A204.1 (cell line): ENCODE data around the gene PIGP.
"Not testable (repeated sequence)": the region's sequence is repeated elsewhere in the genome, so short reads cannot be mapped to it uniquely, and the experiment has no call there.

Source experiments
- FAIRE-seq: peaks from 2 replicates; lab custom pipeline; 2012; peaks lifted over from hg19 to GRCh38; lab: Jason Lieb, UNC

Gene PIGP

DNA sequence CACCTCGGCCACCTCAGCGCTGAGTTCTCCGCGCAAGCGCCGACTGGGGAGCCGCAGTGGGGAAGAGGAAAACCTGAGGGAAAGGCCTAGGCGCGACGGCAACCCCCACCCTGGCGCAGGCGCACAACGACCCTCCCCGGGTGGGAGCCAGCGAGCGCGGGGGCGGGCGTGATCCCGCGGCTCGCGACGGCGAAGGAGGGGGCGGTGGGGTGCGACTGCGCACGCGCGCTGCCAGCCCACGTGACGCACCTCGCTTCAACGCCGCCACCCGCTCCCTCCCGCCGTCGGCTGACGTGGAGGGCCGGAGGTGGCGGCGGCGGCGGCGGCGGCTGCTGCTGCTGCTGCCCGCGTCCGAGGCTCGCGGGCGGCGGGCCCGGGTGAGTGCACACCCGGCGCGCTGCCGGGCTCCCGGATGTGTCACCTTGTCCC, at the start of gene PIGP, which contains the start of gene TTC3:
TSS of gene PIGP (minus strand) at position 84 of the 429 bp plus-strand sequence. CDS start 556 bp downstream, outside the sequence.
TSS of gene TTC3 (plus strand) at position 267 of the 429 bp plus-strand sequence. CDS start 14,004 bp downstream, outside the sequence.
- FAIRE-seq = no peak

DNA sequence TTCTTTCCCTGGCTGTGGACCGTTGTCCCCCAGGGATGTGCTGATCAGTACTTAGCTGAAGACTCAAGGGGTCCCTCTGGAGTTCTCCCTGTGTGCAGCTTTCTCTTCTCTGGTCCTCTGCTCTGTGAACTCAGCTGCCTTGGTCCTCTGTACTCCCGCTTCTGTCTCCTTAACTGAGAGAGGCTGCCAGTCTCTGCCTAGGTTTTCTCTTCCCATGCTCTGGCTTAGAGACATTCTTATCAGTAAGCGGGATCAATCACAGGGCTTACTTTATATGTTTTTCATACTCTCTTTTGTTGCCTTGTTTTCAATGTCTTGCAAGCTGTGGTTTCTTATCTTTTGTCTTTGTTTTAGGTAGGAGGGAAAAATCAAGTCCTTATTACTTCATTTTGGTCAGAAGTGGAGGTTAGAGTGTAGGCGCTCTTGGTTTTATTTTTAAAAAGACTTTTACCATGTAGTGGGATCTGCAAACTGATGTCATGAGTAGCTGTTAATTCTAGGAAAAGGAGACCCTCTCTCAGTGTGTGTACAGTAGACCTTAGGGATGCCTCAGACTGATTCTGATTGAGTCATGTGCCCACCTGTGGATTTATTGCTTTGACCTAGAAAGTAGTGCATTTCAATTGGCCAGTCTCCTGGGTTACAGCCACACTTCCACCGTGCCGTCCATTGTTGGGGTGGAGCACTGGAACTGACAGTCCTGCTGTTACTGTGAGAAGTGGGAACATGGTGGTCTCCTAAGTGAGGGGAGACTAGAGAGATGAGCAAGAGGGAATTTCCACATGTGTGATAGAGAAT, 46.7 kb upstream of the PIGP start:
- FAIRE-seq = no peak

DNA sequence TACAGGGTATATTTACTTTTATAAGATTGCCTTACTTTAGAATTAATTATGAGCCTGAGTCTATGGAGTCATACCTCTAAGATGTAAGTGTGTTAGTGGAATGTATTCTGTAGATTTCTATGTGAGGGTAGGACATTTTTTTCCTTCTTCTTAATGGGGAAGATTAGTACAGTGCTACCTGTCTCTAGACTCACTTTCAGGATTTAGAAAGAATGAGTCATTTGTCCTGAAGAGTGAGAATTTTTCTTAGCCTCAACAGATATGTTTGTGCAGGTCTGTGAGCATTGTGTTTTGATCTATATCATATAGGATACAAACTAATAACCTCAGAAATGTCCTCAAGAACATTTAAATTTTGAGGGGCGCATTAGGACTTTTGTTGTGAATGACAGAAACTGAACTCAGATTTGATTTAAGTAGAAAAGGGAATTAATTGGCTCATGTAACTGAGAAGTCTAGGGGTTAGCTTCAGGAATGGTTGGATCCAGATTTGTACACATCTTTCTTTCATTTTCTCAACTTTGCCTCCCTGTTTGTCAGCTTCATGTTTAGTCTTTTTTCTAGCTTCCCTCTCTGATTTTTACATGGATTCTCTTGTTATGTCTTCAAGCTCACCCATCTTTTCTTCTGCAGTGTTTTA, 45.4 kb upstream of the PIGP start:
- no peak for FAIRE-seq

DNA sequence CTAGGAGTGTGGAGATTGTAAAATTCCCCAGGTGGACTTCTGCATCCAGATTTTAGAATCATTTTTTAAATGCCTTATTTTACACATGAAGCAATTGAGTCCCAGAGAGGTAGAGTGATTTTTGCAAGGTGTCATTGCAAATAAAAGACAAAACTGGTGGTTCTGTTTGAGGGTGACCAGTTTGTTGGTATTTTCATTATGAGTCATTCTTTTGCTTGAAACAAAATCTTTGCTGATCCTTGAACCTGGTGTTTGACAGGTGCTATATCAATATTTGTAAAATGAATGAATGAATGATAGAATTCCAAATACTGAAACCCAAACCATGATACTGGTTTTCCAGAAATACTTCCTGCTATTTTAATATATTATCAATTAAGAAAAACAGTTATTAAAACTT, 44.3 kb upstream of the PIGP start:
- no peak for FAIRE-seq

DNA sequence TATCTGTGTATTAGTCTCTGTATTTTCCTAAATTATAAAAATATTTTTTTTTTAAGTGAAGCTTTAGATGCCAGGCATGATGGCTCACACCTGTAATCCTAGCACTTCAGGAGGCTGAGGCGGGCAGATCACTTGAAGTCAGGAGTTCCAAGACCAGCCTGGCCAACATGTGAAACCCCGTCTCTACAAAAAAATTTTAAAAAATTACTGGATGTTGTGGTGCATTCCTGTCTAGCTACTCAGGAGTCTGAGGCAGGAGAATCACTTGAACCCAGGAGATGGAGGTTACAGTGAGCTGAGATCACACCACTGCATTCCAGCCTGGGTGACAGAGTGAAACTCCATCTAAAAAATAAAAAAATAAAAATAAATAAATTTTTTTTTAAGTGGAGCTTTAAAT, 43.6 kb upstream of the PIGP start:
- not testable (repeated sequence) for FAIRE-seq

DNA sequence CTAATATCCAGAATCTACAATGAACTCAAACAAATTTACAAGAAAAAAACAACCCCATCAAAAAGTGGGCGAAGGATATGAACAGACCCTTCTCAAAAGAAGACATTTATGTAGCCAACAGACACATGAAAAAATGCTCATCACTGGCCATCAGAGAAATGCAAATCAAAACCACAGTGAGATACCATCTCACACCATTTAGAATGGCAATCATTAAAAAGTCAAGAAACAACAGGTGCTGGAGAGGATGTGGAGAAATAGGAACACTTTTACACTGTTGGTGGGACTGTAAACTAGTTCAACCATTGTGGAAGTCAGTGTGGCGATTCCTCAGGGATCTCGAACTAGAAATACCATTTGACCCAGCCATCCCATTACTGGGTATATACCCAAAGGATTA, 41.4 kb upstream of the PIGP start:
- not testable (repeated sequence) for FAIRE-seq

DNA sequence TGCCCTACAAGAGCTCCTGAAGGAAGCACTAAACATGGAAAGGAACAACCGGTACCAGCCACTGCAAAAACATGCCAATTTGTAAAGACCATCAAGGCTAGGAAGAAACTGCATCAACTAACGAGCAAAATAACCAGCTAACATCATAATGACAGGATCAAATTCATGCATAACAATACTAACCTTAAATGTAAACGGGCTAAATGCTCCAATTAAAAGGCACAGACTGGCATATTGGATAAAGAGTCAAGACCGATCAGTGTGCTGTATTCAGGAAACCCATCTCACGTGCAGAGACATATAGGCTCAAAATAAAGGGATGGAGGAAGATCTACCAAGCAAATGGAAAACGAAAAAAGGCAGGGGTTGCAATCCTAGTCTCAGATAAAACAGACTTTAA, 38.2 kb upstream of the PIGP start:
- FAIRE-seq = not testable (repeated sequence)

DNA sequence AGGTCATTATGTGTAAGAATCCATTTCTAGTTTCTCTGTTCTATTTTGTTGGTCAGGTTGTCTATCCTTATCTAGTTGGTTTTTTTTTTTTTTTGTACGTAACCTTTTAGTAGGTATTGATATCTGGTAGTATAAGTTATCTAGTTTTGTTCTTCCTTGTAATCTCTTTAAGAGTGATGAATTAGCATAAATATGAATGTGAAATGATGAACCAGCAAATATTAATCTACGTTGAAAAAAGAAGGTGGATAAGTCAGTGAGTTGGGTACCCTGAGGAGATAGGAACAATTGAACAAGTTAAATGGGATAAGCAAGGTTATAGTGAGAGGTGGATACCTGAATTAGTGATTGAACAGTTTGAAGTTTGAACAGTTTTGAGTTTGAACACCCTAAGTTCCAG, 34.1 kb upstream of the PIGP start:
- FAIRE-seq = no peak

DNA sequence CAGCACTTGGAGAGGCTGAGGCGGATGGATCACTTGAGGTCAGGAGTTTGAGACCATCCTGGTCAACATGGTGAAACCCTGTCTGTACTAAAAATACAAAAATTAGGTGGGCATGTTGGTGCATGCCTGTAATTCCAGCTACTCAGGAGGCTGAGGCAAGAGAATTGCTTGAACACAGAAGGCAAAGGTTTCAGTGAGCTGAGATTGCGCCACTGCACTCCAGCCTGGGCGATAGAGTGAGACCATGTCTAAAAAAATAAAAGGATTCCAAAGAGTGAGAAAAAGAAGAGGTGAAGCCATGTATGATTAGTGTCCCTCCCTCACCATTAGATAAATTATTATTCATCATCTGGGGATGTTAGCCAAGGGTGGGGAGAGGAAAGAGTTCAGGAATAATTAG, 29.9 kb upstream of the PIGP start:
- not testable (repeated sequence) for FAIRE-seq

DNA sequence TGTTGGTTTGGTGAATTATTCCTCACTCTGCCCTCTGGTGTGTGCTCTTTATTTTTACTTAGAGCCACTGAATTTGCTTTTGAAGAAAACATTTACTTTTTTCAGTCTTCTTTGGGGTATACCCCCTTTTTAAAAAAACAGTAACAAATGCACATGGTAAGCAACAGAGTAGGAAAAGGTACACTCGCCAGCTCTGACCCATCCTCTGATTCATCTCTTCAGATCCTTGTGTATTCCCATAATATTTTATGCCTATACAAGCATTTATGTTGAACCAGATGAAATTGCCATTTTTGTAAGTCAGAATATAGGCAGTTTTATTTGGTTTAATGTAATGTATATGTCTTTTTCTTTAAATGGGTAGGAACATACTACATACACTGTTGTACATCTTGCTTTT, 28.5 kb upstream of the PIGP start:
- no peak for FAIRE-seq

DNA sequence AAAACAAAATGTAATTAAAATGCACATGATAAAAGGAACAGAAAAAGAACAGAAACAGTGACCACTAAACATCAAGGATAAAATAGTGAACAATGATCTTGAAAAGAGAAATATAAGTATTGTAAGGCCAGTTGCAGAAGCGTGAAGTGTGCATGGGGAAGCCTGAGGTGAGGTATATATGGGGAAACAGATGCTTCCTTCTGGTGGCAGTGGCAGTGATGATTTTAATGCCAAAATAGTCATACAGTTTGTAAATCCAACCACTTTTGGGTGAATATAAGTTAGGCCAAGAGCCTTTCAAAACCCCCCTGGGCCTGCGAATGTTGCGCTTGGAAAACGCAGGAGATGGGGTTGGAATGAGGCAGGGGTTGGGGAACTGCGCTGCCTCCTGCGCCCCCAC, 27.4 kb upstream of the PIGP start:
- no peak for FAIRE-seq

DNA sequence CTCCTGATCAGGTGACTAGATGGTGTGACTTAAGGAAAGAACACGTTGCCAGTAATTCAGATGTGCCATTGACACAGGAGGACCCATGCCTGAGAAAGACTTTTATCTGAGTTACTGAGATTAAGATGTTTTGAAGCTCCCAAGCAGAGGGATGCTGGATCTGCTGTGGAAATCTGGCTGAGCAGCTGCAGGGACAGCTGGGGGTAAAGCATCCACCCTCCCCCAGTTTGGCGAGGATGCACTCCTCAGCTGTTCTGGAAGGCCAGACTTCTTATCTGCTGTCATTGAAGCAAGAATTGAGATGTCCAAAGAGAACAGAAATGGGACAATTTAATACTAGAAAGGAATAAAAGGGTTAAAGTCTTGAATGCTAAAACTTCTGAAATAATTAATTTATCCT, 25.9 kb upstream of the PIGP start:
- FAIRE-seq = no peak

DNA sequence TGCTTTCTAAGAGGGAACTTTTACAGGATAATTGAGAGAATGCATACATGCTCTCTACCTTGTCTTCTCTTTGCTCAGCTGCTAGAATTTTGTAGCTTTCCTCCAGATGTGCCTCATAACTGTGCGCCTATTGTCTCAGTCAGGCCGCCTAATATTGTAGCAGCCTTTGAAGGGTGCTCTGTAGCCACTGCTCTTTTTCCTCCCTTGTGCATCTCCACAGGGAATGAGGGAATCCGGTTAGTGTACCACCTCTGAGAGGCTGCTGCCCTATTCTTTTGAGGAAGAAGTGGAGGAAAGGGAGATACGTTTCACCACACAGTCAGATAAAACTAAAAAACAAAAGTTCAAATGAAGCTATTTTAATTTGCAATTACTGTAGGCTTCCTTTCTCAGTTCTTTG, 22.9 kb upstream of the PIGP start:
- FAIRE-seq = no peak

DNA sequence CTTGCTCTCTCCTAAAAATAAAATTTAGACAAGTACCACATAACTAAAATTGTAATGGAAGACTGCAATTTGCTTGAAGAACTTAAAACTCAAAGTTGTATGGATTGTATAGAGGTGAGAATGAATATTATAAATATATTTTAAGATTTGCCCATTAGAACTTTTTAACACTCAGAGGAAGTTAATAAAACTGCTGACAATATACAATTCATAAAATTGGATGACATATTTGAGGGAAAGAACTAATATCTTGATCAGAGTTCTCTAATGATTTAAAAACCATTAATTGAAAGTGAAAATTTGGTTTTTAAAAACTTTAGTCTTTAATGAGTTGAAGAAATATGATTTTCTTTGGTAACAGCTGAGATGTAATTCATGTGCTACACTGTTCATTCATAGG, 21.1 kb upstream of the PIGP start:
- peak; percentile 9 for FAIRE-seq

DNA sequence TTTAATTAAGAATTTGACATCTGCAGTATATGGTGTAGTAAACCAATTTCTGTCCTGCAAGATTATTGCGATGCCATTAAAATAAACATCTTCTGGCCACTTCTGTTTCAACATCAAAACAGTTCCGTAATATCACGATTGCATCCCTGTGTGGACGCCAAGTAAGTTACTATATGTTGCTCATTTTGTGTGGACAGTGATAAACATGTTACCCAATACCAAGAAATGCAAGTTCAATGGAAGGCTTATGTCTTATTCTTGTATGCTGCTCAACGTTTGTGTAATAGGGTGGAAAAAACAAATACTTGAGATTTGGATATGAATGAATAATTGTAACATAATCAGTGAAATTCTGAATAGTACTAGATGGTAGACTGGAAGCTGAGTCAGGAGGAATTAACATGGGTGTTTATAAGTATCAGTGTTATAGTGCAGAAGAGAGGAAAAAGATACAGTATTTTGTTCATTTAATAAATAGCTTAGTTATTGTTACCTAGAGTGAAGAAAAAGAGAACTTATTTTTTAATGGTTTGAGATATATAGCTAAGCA, 15.4 kb upstream of the PIGP start:
- peak; percentile 41 for FAIRE-seq

DNA sequence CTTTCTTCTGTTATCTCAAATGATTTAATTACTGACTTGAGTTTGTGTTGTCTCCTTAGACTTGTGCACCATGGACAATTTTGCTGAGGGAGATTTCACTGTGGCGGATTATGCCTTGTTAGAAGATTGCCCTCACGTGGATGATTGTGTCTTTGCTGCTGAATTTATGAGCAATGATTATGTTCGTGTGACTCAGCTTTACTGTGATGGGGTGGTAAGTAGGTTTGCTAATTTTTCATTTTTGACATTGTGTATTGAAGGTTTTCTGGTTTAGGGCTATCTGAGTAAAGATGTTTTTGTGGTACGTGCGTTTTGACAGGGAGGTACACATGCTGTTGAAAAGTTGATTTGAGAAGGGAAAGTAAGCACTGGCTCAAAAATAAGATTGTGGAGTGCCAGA, 14.3 kb upstream of the PIGP start:
- FAIRE-seq = no peak

DNA sequence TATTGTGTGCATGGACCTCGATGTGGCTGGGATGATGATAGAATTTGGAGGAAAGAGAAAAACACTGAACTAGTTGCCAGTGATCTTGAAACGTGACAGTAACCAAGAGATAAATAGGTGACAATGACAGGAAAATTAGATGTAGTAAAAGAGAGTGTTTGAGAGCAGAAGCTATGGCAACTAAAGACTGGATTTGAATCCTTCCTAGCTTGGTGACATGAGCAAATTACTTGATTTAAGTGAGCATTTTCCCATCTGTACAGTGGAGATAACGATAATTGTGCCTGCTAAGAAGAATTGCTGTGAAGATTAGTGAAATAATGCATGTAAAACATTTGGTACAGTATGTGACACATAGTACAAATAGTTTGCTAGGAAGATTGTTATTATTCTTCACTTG, 12.9 kb upstream of the PIGP start:
- no peak for FAIRE-seq

DNA sequence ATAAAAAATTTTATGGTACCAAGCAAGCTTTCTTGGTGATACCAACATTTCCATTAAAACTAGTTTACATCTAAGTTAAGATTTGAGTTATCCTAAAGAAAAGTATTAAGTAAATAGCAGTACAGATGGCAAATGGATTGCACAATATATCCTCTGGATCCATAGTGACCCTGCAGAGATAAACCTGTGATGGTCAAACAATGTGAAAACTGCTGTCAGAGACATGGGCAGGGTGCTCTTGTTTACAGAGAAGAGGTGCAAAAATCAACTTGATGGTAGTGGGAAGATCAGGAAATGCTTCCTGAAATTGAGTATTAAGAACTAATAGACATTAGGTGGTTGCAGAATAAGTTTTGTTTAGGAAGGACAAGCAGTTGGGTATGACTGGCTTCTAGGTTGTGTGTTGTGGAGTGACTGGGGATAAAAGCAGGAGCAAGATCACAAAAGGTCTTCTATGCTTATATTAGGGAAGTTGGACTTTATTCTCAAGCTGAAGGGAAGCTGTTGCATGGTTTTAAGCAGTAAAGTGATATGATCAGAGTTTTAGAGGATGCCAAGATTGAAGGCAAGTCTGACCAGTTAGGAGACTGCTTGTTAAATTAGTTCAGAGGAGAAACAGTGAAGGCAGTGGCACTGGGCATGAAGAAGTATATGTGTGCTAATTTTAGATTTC, 10.1 kb upstream of the PIGP start:
- no peak for FAIRE-seq

DNA sequence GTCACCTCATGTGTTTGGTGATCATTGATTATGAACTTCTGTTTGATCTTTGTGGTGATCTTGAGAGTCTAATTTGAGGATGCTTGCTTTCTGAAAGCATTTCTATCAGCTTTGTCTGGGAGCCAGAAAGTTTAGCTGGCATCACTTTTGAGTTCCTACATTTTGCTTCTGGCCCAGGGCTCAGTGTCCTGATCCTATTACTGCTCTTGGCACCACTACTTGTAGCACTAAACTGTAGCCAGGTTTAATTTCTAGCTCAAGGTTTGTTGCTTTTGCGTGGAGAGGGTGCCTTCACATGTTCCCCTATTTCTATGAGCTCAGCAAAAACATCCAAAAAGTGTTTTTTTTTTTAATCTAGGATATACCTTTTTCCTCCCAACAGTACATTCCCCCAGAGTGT, 9.5 kb upstream of the PIGP start:
- FAIRE-seq = no peak

DNA sequence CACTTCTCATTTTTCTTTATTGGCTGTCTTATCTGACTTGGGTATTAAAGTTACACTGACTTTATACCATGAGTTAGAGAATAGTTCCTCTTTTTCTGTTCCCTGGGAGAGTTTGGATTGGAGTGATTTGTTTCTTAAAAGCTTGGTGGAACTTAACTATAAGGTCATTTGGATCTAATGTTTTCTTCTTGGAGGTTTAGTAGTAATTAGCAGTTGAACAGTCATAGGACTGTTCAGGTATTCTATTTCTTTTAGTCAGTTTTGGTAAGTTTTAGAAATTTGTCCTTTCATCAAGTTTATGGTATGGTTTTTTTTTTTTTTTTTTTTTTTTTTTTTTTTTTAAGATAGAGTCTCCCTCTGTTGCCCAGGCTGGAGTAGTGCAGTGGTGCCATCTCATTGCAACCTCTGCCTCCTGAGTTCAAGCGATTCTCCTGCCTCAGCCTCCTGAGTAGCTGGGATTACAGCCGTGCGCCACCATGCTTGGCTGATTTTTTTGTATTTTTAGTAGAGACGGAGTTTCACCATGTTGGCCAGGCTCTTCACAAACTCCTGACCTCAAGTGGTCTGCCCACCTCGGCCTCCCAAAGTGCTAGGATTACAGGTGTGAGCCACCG, 6.4 kb upstream of the PIGP start:
- no peak for FAIRE-seq

DNA sequence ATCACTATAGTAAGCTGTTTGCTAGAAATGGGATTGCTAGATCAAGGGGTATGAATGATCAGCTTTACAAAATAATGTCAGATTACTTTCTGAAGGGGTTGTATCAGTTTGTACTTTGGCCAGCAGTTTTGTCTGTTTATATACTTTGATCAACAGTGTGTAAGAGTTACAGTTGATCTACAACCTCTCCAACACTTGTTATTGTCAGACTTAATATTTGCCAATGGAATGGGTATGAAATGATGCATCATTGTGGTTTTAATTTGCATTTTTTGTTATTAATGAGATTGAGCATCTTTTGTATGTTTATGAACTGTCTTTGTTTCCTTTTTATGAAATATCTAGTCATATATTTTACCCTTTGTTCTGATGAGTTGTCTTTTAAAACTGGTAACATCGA, 4.5 kb upstream of the PIGP start:
- no peak for FAIRE-seq

DNA sequence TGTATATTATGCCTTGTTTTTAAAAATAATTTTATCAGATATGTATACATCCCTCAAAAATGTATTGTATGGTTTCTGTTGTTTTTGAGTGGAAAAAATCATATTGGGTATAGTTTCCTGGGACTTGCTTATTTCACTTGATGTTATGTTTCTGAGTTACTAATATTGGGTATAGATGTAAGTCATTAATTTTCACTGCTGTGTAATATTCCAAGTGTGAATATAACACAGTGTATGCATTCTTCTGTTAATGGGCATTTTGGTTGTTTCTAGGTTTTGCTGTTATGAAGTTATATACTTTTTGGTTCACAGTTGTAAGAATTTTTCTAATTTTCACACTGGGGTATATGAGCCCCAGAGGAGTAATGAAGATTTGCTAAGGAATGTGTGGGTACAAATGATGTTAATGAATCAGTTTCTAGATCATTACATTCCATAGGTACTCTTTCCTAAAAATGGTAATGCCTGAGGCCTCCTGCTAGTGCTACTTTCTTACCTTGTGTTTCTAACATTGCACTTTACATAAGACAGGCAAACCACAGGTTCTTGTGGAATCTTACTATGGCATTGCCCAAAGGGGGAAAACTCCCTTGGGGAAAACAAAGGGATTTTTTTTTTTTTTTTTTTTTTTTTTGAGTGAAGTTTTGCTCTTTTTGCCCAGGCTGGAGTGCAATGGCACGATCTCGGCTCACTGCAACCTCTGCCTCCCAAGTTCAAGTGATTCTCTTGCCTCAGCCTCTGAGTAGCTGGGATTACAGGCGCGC, 3.4 kb upstream of the PIGP start:
- no peak for FAIRE-seq
